BLaER1 (cell line): Measurements from ENCODE around the gene LRPPRC.

ENCODE experiments used
- H3K27ac ChIP-seq: shearing (Covaris generic); formaldehyde crosslinking; 2 replicates; pipeline ENCODE4 v1.8.1; 2022
- H3K27me3 ChIP-seq: shearing (Covaris generic); formaldehyde crosslinking; 2 replicates; pipeline ENCODE4 v1.8.1; 2022
- H3K36me3 ChIP-seq: shearing (Covaris generic); formaldehyde crosslinking; 2 replicates; pipeline ENCODE4 v1.8.1; 2022
- H3K4me1 ChIP-seq: shearing (Covaris generic); formaldehyde crosslinking; 2 replicates; pipeline ENCODE4 v1.8.1; 2022
- H3K4me2 ChIP-seq: shearing (Covaris generic); formaldehyde crosslinking; 2 replicates; pipeline ENCODE4 v1.8.1; 2022
- H3K4me3 ChIP-seq: shearing (Covaris generic); formaldehyde crosslinking; 2 replicates; pipeline ENCODE4 v1.8.1; 2022
- H3K9ac ChIP-seq: shearing (Covaris generic); formaldehyde crosslinking; 2 replicates; pipeline ENCODE4 v1.8.1; 2022
- H3K9me3 ChIP-seq: shearing (Covaris generic); formaldehyde crosslinking; 2 replicates; pipeline ENCODE4 v1.8.1; 2022
- H4K20me1 ChIP-seq: shearing (Covaris generic); formaldehyde crosslinking; 2 replicates; pipeline ENCODE4 v1.8.1; 2022
- Cebpa-rat ChIP-seq: shearing (Covaris generic); IDR thresholded peaks from 2 replicates; pipeline ENCODE4 v1.8.1; 2022

Gene LRPPRC

DNA sequence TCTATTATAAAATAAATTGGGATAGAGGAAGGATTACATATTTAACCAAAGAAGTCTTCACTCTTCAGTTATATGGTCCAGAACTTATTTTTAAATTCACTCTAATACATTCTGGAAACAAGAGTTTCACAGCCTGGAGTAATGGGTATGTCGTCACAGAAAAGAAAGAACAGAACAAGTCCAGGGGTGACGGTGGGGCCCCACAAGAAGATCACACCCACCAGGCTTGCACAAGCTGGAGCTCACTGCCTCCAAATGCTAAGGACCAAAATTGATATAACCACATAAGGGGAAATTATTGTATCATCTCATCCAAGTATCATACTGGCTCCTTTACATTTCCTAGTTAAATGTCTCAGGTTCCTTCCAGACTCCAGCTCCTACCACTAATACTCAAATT is 11.3 kb downstream of the LRPPRC start:
- peaks cover 75% of the 10 kb centered on the region for H3K36me3 ChIP-seq
- peaks cover 96% of the 10 kb centered on the region for H4K20me1 ChIP-seq
- H3K4me3 ChIP-seq = no peak overlapping the region
- no peak overlapping the region for H3K9ac ChIP-seq
- no peaks in the 10 kb centered on the region for H3K9me3 ChIP-seq
- no peaks in the 10 kb centered on the region for H3K27me3 ChIP-seq
- no peaks in the 10 kb centered on the region for H3K4me1 ChIP-seq
- H3K4me2 ChIP-seq = no peak overlapping the region
- no peak for TF ChIP-seq Cebpa-rat
- no peak overlapping the region for H3K27ac ChIP-seq

DNA sequence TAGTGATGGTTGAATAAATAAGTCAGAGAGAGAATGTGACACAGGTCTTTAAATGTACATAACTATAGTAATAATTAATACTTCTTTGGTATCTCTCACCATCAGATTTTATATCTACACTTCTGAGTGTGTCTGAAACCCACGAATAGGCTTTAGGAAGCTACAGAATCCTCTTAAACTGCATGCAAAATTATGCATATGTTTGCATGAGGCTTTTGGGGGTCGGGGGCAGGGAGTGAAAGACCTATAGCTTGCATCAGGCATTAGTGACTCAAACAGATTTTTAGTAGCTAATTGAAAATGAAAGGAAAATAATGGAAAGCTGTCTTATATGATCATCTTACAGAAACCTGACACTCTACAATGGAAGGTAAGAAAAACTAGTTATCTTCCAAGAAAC is 14.9 kb downstream of the LRPPRC start:
- Histone ChIP-seq H3K36me3 (peaks cover 64% of the 10 kb centered on the region), H3K4me1 (no peaks in the 10 kb centered on the region), H3K4me2 (no peak overlapping the region), H3K9me3 (no peaks in the 10 kb centered on the region), H3K4me3 (no peak overlapping the region), H3K27ac (no peak overlapping the region), H4K20me1 (peaks cover 74% of the 10 kb centered on the region), H3K9ac (no peak overlapping the region), H3K27me3 (no peaks in the 10 kb centered on the region)
- TF ChIP-seq Cebpa-rat = no peak

DNA sequence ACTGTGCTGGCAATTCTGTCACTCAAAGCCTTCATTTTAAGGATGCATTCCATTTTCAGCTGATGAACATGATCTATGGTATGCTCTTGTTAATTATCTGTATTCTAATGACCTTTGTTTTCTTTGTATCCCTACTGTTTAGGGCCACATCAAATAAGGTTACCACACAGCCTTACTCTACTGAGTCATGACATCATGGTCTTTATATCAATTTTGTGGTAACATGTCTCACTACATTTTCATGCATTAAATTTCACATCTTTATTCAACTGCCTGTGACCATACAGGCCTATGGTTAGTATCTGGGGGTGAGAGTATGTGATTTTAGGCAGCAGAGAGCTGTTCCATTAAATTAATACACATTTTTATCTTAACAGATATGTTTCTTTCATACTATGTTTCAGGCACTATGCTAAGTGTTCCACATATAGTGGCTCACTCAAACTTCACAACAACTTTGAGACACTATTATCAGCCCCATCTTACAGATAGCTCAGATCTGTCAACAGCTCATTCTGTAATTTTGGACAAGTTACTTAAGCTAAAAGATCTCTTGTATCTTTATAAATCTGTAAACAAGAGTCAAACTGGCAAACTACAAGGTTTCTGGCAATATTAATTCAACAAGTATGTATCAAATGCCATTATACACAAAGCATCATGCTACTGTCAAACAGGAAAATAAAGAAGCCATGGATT is 18.0 kb downstream of the LRPPRC start:
- TF ChIP-seq Cebpa-rat = no peak
- no peaks in the 10 kb centered on the region for H3K9me3 ChIP-seq
- no peak overlapping the region for H3K27ac ChIP-seq
- H3K36me3 ChIP-seq = peaks cover 80% of the 10 kb centered on the region
- H3K9ac ChIP-seq = no peak overlapping the region
- no peak overlapping the region for H3K4me2 ChIP-seq
- H4K20me1 ChIP-seq = peaks cover 44% of the 10 kb centered on the region
- H3K4me1 ChIP-seq = no peaks in the 10 kb centered on the region
- no peaks in the 10 kb centered on the region for H3K27me3 ChIP-seq
- H3K4me3 ChIP-seq = no peak overlapping the region

DNA sequence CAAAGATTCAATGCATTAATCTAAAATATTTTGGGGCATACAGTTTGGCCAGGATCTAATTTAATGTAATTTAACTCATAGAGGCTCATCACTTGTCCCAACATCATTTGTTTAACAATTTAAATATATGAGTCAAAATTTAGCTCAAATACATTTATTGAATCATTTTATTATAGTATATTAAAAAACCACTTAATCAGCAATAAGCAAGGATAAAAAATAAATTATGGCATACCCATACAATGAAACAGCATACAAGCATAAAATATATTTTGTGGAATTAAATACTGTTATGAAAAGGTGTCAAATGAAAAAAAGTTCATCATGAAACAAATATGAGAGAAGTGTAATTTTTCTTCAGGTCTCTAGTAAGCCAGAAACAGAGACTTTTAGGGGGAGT is 34.9 kb downstream of the LRPPRC start:
- H3K27ac ChIP-seq = no peak overlapping the region
- no peaks in the 10 kb centered on the region for H3K27me3 ChIP-seq
- H3K4me1 ChIP-seq = no peaks in the 10 kb centered on the region
- no peak overlapping the region for H3K9ac ChIP-seq
- no peak for TF ChIP-seq Cebpa-rat
- no peak overlapping the region for H3K4me3 ChIP-seq
- H3K36me3 ChIP-seq = peaks cover 92% of the 10 kb centered on the region
- no peaks in the 10 kb centered on the region for H3K9me3 ChIP-seq
- H4K20me1 ChIP-seq = peaks cover 13% of the 10 kb centered on the region; the same call in 1 of the 2 replicates
- H3K4me2 ChIP-seq = no peak overlapping the region

DNA sequence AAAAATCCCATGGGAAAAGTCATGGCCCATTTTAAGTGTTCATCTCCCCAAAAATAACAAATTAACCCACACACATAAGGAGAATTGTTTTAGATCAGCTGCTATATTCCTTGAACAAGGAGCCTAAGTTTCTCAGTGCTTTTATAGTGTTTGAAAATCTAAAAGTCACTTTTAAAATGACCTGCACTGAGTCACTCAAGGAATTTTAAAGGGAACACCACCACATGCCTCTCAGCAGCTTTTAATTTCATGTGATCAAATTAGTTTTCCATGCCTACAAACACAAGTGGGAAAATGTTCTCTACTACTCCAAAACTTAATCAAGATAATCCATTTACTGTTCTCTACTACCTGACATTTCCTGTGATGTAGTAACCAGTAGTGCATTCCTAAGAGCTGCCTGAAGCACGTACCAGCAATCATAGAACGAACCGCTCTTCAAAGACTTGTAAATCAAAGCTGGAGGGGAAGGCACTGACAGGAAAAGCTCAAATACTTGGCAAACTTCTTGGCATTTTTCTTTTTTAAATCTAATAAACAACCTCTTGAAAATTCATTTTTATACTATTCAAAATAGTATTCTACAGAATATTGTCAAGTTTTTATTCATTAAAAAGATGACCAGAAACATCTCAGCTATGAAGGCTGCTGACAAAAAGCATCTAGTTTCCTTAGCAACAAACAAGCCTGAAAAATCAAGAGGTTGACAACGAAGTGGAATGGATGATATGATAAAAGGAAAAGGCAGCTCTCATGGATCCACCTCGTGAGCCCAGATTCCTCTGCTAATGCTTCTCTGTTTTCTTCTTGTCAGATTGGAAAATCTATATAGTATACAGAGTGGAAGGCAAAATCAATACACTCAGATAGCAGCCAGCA is 37.2 kb downstream of the LRPPRC start:
- Histone ChIP-seq H3K27me3 (no peaks in the 10 kb centered on the region), H3K4me3 (no peak overlapping the region), H4K20me1 (0 out of 2 replicates have a peak, but pooled peaks cover 17% of the 10 kb centered on the region), H3K4me2 (no peak overlapping the region), H3K36me3 (peaks cover 98% of the 10 kb centered on the region), H3K4me1 (no peaks in the 10 kb centered on the region), H3K9ac (no peak overlapping the region), H3K27ac (no peak overlapping the region), H3K9me3 (no peaks in the 10 kb centered on the region)
- no peak for TF ChIP-seq Cebpa-rat

DNA sequence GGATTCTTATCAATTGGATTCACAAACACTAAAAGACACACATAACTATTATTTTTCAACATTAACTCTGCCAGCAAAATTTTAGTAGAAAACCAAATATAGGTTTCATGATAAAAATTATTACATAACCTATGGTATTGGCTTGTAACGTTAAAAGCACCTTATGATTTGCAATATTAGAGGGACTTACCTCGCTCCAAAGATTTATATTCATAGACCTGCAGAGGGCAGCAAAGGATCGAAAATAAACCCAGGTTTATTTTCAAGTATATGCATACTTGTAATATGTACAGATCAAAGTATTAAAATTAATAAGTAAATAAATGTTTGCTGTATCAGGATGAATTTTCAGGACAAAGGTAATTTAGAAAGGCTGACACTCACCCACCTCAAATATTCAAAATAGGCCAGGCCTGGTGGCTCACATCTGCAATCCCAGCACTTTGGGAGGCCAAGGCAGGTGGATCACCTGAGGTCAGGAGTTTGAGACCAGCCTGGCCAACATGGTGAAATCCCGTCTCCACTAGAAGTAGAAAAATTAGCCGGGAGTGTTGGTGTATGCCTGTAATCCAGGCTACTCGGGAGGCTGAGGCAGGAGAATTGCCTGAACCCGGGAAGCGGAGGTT is 45.3 kb downstream of the LRPPRC start:
- Histone ChIP-seq H3K4me2 (no peak overlapping the region), H3K9ac (no peak overlapping the region), H3K4me3 (no peak overlapping the region), H3K9me3 (no peaks in the 10 kb centered on the region), H3K27me3 (no peaks in the 10 kb centered on the region), H4K20me1 (peaks cover 54% of the 10 kb centered on the region; the same call in 1 of the 2 replicates), H3K4me1 (no peaks in the 10 kb centered on the region), H3K27ac (no peak overlapping the region), H3K36me3 (peaks cover 97% of the 10 kb centered on the region)
- no peak for TF ChIP-seq Cebpa-rat

DNA sequence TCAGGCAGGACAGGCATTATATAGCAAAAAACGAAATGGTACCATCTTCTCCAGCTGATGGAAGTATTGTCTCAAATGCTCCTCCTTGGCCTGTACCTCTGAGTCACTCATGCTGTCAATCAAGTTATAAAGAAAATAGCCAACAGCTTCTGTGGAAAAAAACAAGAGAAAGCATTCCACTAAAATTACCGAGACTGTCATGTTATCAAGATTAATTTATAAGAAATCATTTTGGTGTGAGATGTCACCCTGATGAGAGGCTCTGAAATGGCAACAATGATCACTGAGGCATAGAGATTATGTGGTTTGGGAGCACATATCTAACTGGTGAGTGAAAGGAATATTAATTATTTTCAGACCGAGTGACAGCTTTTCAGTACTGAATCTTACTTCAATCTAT is 47.4 kb downstream of the LRPPRC start:
- peaks cover 94% of the 10 kb centered on the region for H3K36me3 ChIP-seq
- H3K27ac ChIP-seq = no peak overlapping the region
- H4K20me1 ChIP-seq = peaks cover 47% of the 10 kb centered on the region; the same call in 1 of the 2 replicates

DNA sequence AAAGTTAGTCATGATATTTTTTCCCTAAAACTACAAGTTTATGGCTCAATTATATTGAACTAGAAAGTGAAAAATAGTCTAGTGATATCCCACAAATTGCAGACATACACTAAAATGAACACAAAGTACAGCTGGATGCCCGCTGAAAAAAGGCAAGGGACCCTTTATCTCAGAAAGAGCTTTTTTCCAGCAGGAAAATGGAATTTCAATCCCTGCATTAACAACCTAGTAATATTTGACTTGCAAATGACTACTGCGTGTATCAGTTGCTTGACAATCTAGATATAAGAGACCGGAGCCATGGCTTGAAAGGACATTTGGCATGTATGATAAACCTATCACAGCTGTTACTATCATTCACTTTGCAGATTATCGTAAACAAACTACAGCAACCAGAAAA is 49.1 kb downstream of the LRPPRC start:
- Histone ChIP-seq H3K9me3 (no peaks in the 10 kb centered on the region), H3K27me3 (no peaks in the 10 kb centered on the region), H4K20me1 (peaks cover 31% of the 10 kb centered on the region; the same call in 1 of the 2 replicates), H3K4me3 (no peak overlapping the region), H3K36me3 (peaks cover 93% of the 10 kb centered on the region), H3K4me1 (no peaks in the 10 kb centered on the region), H3K9ac (no peak overlapping the region), H3K4me2 (no peak overlapping the region), H3K27ac (no peak overlapping the region)
- no peak for TF ChIP-seq Cebpa-rat

More for the DNA sequence above, 47.4 kb downstream of the LRPPRC start:
- Histone ChIP-seq H3K9ac (no peak overlapping the region), H3K9me3 (no peaks in the 10 kb centered on the region), H3K4me1 (no peaks in the 10 kb centered on the region), H3K4me3 (no peak overlapping the region), H3K4me2 (no peak overlapping the region), H3K27me3 (no peaks in the 10 kb centered on the region)
- TF ChIP-seq Cebpa-rat = no peak

DNA sequence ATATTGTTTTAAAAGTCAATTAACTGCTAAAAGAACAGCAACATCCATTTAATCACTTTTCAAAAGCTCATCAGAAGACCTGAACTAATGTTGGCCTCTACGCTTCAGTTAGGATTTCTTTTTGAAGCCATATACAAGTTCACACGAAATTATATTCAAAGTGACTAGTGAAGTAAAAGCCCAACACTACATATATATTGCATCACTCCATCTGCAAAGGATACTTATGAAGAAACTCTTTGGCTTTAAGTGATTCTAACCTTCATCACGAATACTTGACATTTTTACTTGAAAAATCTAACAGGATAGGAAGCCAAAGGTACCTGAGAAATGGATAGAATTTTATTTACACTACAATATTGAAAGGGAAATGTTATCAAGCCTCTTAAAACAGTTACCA is 50.4 kb downstream of the LRPPRC start:
- Histone ChIP-seq H3K36me3 (peaks cover 88% of the 10 kb centered on the region), H3K27ac (no peak overlapping the region), H3K4me2 (no peak overlapping the region), H3K9me3 (no peaks in the 10 kb centered on the region), H3K9ac (no peak overlapping the region), H3K4me1 (no peaks in the 10 kb centered on the region), H3K4me3 (no peak overlapping the region), H3K27me3 (no peaks in the 10 kb centered on the region), H4K20me1 (0 out of 2 replicates have a peak, but pooled peaks cover 19% of the 10 kb centered on the region)
- no peak for TF ChIP-seq Cebpa-rat

DNA sequence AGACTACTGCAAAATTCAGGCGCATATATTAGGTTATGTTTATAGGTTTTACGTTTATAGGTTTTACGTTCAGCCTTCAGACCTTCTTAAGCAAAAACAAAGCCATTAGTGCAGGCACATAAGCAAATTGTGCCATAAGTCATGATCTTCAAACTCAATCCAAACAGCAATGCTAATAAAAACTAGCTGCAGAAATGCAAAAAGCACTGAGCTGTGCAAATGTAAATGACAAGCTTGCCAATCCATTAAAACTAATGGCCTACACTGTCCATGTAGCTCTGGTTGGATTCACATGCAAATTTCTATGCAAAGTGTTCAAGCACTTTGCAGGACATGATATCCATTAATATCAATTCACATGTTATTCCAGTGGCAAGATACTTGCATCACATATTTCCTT is 50.9 kb downstream of the LRPPRC start:
- Histone ChIP-seq H3K9ac (no peak overlapping the region), H3K4me1 (no peaks in the 10 kb centered on the region), H3K27ac (no peak overlapping the region), H3K4me2 (no peak overlapping the region), H3K36me3 (peaks cover 89% of the 10 kb centered on the region), H3K4me3 (no peak overlapping the region), H3K9me3 (no peaks in the 10 kb centered on the region), H4K20me1 (0 out of 2 replicates have a peak, but pooled peaks cover 22% of the 10 kb centered on the region), H3K27me3 (no peaks in the 10 kb centered on the region)
- no peak for TF ChIP-seq Cebpa-rat
